Gastrocnemius medialis (tissue), 4 donors: ENCODE measurements around the gene CDC42BPG. TPM values are rescaled to one million over a fixed set of nuclear protein-coding genes. Genes with fewer than 3 reads are reported as not detected.

Experiments used
- ATAC-seq, 2 donors: fragments of 150-250 bp; one replicate each; pipeline ENCODE4 v1.9.1; 2016
- DNase-seq, 2 donors: peaks; one replicate each; pipeline ENCODE4 v3.0.0-alpha.2; 2019
- H3K27ac ChIP-seq, 4 donors: fragments of 200-600 bp; sonication (generic); 1 replicate in 1 of 4; 2 replicates in 3 of 4; pipeline ENCODE4 v1.5.1; 2016 to 2018; ENCODE audit warnings: mild to moderate bottlenecking in 2 of 4, moderate library complexity in 1 of 4
- H3K27me3 ChIP-seq, 3 donors: fragments of 200-600 bp; sonication (generic) in 2 of 3; 1 replicate in 1 of 3; 2 replicates in 2 of 3; pipeline versions ENCODE4 v1.5.1 to v1.6.0; 2016 to 2019; ENCODE audit warnings: mild to moderate bottlenecking in 1 of 3, moderate library complexity in 1 of 3
- H3K36me3 ChIP-seq, 2 donors: fragments of 200-600 bp; sonication (generic) in 1 of 2; one replicate each; pipeline ENCODE4 v1.5.1; 2017 to 2018
- H3K4me1 ChIP-seq, 2 donors: fragments of 200-600 bp; sonication (generic) in 1 of 2; one replicate each; pipeline ENCODE4 v1.5.1; 2016 to 2017; ENCODE audit warnings: mild to moderate bottlenecking in 2 of 2
- H3K4me3 ChIP-seq, 4 donors: fragments of 200-600 bp; sonication (generic) in 3 of 4; 1 replicate in 1 of 4; 2 replicates in 3 of 4; pipeline ENCODE4 v1.5.1; 2016 to 2019; ENCODE audit warnings: mild to moderate bottlenecking in 2 of 4
- H3K9me3 ChIP-seq, 3 donors: fragments of 200-600 bp; sonication (generic) in 2 of 3; 1 replicate in 1 of 3; 2 replicates in 2 of 3; pipeline ENCODE4 v1.5.1; 2016 to 2019
- POLR2A ChIP-seq, 2 donors: fragments of 450-650 bp; IDR thresholded peaks; one replicate each; pipeline ENCODE4 v1.6.1; 2017; ENCODE audit warnings: antibody characterized with exemption in 2 of 2, mild to moderate bottlenecking in 2 of 2, moderate library complexity in 2 of 2
- in situ Hi-C, 4 donors: fragments of 200-750 bp; cut with MboI; loops; one replicate each; pipeline versions ENCODE4 v1.15.0 to v1.8.0; 2017; ENCODE audit warnings: low sequenced_read_pairs in 4 of 4
- intact Hi-C: fragments of 100-400 bp; cut with DNase I; formaldehyde crosslinking; loops from one replicate; pipeline ENCODE4 v1.15.1; 2023; ENCODE audit warnings: low total_unique reads
- total RNA-seq, 4 donors: library from RNA; depleted of rRNA; stranded (reverse); fragments of >200 nt; gene quantifications; one replicate each; pipeline versions ENCODE4 v1.1.0 to v1.2.3, GENCODE V29; 2016
- TF ChIP-seq, protein P1 (sequence below), 5 experiments: fragments of 450-650 bp in 3 of 5; fragments of 200-600 bp in 2 of 5; sonication (generic) in 2 of 5; IDR thresholded peaks in 4 of 5; conservative IDR thresholded peaks in 1 of 5; 1 replicate in 4 of 5; 2 replicates in 1 of 5; pipeline ENCODE4 v1.5.1; 2016 to 2019; ENCODE audit warnings: antibody characterized with exemption in 5 of 5, mild to moderate bottlenecking in 3 of 5, moderate library complexity in 3 of 5

CDC42BPG gene
- total RNA-seq, 4 donors from 2014 or later = 0.15 to 0.19 TPM; not detected in 2

DNA sequence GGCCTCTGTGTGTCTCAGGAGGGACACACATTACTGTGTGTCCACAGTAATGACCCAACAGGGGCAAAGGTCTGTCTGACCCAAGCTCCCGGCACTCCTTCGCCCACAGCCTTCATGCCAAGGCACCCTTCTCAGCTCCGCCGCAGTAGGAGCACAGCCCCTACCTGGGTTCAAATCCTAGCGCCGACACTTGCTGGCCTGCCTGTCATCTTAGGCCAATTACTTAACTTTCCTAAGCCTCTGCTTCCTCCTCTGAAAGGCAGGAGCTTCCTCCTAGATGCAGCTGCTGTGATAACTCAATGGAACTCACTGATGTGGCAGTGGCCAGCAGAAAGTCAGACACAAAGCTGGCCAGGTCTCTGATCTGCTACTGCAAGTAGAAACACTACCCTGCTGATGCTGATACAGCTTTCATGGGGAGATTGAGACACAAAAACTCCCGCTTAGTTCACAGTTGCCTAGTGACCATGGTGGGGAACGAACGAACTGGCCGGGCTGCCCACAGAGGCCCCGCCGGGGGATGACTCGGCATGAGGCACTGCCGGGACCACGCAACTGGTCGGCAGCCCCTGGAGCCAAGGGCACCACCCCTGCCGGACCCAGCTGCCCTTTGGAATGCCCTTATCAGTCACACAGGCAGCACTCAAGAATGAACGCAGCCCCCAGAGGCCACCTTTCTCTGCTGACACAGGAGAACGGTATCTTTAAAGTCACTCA lies 25.9 kb upstream of the CDC42BPG start:
- peak in 1 of 2 donors; percentile 76 for DNase-seq
- Histone ChIP-seq H3K36me3 (peaks cover 0 to 10% of the 10 kb centered on the region in 2 donors), H3K9me3 (no peaks in the 10 kb centered on the region), H3K4me1 (peaks cover 69 to 71% of the 10 kb centered on the region in 2 donors), H3K27me3 (no peaks in the 10 kb centered on the region), H3K4me3 (peak overlapping the region in 3 of 4 donors; percentile 17 to 27 (median 22)), H3K27ac (peak overlapping the region; percentile 76 to 93 (median 82))
- intact Hi-C loops = loop anchor here (10.0 kb wide), 1 partner anchor 626 kb away; the partner anchor contains the start of genes FKBP2 and PPP1R14B
- peak; percentile 46 to 78 for ATAC-seq
- TF ChIP-seq, protein P1, sequence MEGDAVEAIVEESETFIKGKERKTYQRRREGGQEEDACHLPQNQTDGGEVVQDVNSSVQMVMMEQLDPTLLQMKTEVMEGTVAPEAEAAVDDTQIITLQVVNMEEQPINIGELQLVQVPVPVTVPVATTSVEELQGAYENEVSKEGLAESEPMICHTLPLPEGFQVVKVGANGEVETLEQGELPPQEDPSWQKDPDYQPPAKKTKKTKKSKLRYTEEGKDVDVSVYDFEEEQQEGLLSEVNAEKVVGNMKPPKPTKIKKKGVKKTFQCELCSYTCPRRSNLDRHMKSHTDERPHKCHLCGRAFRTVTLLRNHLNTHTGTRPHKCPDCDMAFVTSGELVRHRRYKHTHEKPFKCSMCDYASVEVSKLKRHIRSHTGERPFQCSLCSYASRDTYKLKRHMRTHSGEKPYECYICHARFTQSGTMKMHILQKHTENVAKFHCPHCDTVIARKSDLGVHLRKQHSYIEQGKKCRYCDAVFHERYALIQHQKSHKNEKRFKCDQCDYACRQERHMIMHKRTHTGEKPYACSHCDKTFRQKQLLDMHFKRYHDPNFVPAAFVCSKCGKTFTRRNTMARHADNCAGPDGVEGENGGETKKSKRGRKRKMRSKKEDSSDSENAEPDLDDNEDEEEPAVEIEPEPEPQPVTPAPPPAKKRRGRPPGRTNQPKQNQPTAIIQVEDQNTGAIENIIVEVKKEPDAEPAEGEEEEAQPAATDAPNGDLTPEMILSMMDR (IDR thresholded peaks at IDR 0.05 in 4 of 5, conservative IDR thresholded peaks at IDR 0.05 in 1 of 5) = no peak
- no peak for TF ChIP-seq POLR2A (IDR thresholded peaks at IDR 0.05)
- in situ Hi-C loops = no loop called here

DNA sequence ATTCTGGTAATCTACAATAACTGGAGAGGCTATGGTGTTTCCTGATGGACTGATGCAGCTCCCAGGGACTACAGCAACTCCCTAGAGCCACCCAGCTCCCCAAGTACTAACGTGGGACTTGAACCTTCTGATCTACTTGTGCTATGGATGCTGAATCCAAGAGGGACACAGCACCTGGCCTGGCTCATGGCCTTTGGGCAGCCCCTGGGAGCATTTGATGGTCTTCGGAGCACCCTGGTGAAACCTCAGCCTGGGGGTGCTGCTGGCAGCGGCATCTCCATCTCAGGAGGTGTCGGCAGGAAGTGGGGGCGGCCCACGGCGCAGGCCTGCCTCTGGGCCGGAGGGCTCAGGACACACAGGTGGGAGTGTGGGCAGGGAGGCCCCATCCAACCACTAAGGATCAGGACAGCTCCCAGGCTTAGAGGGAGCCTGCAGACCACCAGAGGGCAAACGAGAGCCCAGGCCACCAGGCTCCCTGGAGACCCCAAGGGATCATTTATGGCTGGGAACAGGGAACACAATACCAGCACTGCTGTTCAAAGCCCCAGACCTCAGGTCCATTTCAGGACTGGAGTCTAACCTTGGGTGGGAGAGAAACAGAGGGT lies 25.2 kb upstream of the CDC42BPG start:
- intact Hi-C loops = loop anchor here (10.0 kb wide), 1 partner anchor 625 kb away; the partner anchor contains the start of genes FKBP2 and PPP1R14B
- ATAC-seq = no peak

DNA sequence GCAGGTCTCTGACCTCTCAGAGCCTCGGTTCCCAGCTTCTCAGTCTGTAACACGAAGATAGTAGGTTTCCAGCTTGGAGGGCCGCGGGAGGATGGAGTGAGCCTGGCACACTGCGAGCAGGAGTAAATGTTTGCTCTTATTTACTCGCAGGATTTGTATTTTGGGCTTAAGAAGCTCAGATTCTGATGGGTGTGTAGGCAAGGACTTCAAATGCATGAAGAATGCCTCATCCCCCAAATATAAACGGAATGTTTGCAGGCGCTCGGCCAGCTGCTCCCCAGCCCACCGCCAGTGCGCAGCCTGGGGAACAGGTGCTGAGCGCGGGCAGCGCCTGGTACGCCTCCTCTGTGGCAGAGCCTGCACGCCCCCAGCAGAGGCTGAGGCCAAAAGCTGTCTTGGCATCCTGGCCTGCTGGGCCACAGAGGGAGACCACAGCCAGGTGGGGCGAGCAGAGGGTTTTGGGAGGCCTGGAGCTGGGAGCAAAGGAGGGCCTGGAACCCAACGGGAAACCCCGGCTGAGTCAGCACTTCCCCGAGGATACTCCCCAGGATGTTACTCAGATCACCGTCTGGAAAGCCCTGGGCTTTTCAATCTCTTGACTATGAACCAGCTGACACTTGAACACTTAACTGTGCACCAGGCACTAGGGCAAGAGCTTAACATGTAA lies 24.6 kb upstream of the CDC42BPG start:
- DNase-seq (peak in 1 of 2 donors; percentile 59), ATAC-seq (peak; percentile 14 to 16)
- in situ Hi-C loops (no loop called here), intact Hi-C loops (no loop called here)
- H3K27me3 ChIP-seq = no peaks in the 10 kb centered on the region
- no peaks in the 10 kb centered on the region for H3K9me3 ChIP-seq
- peaks cover 71% of the 10 kb centered on the region in 2 donors for H3K4me1 ChIP-seq
- H3K4me3 ChIP-seq = peak overlapping the region in 2 of 4 donors; percentile 16 to 21
- no peak for TF ChIP-seq POLR2A (IDR thresholded peaks at IDR 0.05)
- TF ChIP-seq, protein P1 (IDR thresholded peaks at IDR 0.05 in 4 of 5, conservative IDR thresholded peaks at IDR 0.05 in 1 of 5) = peak in 1 of 5 experiments; percentile 12
- H3K27ac ChIP-seq = peak overlapping the region; percentile 76 to 93 (median 82)
- H3K36me3 ChIP-seq = peaks cover 0 to 10% of the 10 kb centered on the region in 2 donors

More for the DNA sequence above, 25.2 kb upstream of the CDC42BPG start:
- no peaks in the 10 kb centered on the region for H3K9me3 ChIP-seq
- peaks cover 0 to 10% of the 10 kb centered on the region in 2 donors for H3K36me3 ChIP-seq
- in situ Hi-C loops = no loop called here
- TF ChIP-seq POLR2A (IDR thresholded peaks at IDR 0.05) = no peak
- TF ChIP-seq, protein P1 (IDR thresholded peaks at IDR 0.05 in 4 of 5, conservative IDR thresholded peaks at IDR 0.05 in 1 of 5) = peak in 3 of 5 experiments; percentile 36 to 51 (median 37)
- peak overlapping the region in 2 of 4 donors; percentile 16 to 21 for H3K4me3 ChIP-seq
- no peaks in the 10 kb centered on the region for H3K27me3 ChIP-seq
- DNase-seq = no peak
- peak overlapping the region; percentile 76 to 93 (median 82) for H3K27ac ChIP-seq
- H3K4me1 ChIP-seq = peaks cover 70 to 71% of the 10 kb centered on the region in 2 donors

DNA sequence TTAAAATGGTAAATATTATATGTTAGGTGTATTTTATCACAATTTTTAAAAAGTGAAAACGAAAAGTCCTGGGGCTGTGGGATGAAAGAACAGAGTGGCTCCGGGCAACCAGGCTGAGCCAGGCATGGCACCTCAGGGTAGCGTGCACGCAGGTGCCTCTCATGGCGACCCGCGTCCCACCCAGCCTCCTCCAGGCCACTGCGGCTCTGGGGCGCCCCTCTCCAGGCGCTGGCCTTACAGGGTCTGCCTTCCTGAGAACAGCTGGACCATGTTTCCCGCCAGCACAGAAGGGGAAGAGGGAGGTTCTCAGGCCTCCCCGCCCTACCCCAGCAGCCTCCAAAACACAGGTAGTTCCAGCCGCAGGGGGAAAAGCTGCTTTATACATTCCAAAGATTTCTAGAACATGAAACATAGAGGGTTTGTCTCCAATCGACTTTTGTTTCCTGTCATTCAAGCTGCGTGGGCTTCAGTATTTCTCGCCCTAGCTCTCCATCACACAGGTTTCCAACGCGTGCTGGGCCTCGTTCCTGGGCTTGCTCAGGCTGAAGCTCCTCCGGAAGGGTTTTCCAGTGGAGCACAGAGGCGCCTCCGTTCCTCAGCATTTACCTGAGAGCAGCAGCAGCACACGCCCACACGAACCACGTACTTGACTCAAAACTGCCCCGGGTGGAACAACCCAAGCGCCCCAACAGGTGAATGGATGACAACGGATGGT lies 23.5 kb upstream of the CDC42BPG start:
- ATAC-seq (no peak), DNase-seq (no peak)
- H3K36me3 ChIP-seq = peaks cover 0 to 3% of the 10 kb centered on the region in 2 donors
- H3K9me3 ChIP-seq = no peaks in the 10 kb centered on the region
- intact Hi-C loops = no loop called here
- in situ Hi-C loops = no loop called here
- H3K27me3 ChIP-seq = no peaks in the 10 kb centered on the region
- H3K27ac ChIP-seq = peak overlapping the region; percentile 76 to 93 (median 82)
- H3K4me3 ChIP-seq = no peak overlapping the region
- H3K4me1 ChIP-seq = peaks cover 76 to 83% of the 10 kb centered on the region in 2 donors
- TF ChIP-seq POLR2A (IDR thresholded peaks at IDR 0.05) = no peak
- TF ChIP-seq, protein P1 (IDR thresholded peaks at IDR 0.05 in 4 of 5, conservative IDR thresholded peaks at IDR 0.05 in 1 of 5) = no peak
